Loucy (cell line): ENCODE measurements around the gene NDUFC1.

Experiments
- H2AFZ ChIP-seq: fragments of 200-600 bp; sonication (generic); 2 replicates; pipeline ENCODE4 v1.6.0; 2016; ENCODE audit warnings: antibody characterized with exemption, mild to moderate bottlenecking, low read length, moderate library complexity
- H3F3A ChIP-seq: fragments of 200-600 bp; 2 replicates; pipeline ENCODE4 v1.6.0; 2016; ENCODE audit warnings: antibody characterized with exemption, low read depth, mild to moderate bottlenecking
- H3K27me3 ChIP-seq: fragments of 200-600 bp; sonication (generic); 2 replicates; pipeline ENCODE4 v1.6.1; 2014; ENCODE audit warnings: low read length, mild to moderate bottlenecking; ENCODE audit not compliant: insufficient read depth, poor library complexity, severe bottlenecking
- H3K36me3 ChIP-seq: fragments of 200-600 bp; sonication (generic); 2 replicates; pipeline ENCODE4 v1.6.1; 2016; ENCODE audit warnings: low read length; ENCODE audit not compliant: insufficient read depth
- H3K4me1 ChIP-seq: fragments of 200-600 bp; sonication (generic); 2 replicates; pipeline ENCODE4 v1.5.1; 2014; ENCODE audit warnings: low read length, mild to moderate bottlenecking; ENCODE audit not compliant: insufficient read depth, poor library complexity, severe bottlenecking
- H3K4me2 ChIP-seq: fragments of 200-600 bp; sonication (generic); 2 replicates; pipeline ENCODE4 v1.6.0; 2014; ENCODE audit warnings: antibody characterized with exemption, low read length, low read depth, mild to moderate bottlenecking; ENCODE audit not compliant: poor library complexity, severe bottlenecking
- H3K4me3 ChIP-seq: fragments of 200-600 bp; sonication (generic); 2 replicates; pipeline ENCODE4 v1.5.1; 2014; ENCODE audit warnings: low read length, mild to moderate bottlenecking, mixed read lengths; ENCODE audit not compliant: poor library complexity, severe bottlenecking
- H3K79me2 ChIP-seq: fragments of 200-600 bp; sonication (generic); 2 replicates; pipeline ENCODE4 v1.6.1; 2014; ENCODE audit warnings: low read length; ENCODE audit not compliant: insufficient read depth
- H3K9ac ChIP-seq: fragments of 200-600 bp; sonication (generic); 2 replicates; pipeline ENCODE4 v1.6.0; 2014; ENCODE audit warnings: mild to moderate bottlenecking, low read depth, low read length, moderate library complexity; ENCODE audit not compliant: poor library complexity, severe bottlenecking
- H3K9me2 ChIP-seq: fragments of 200-600 bp; sonication (generic); replicated peaks from 2 replicates; pipeline ENCODE4 v1.6.1; 2016; ENCODE audit warnings: low read depth, low read length, mixed read lengths
- H3K9me3 ChIP-seq: fragments of 200-600 bp; sonication (generic); 2 replicates; pipeline ENCODE4 v1.6.1; 2014; ENCODE audit warnings: mild to moderate bottlenecking, antibody characterized with exemption, low read length, low read depth; ENCODE audit not compliant: insufficient read depth
- H4K20me1 ChIP-seq: fragments of 200-600 bp; sonication (generic); 2 replicates; pipeline ENCODE4 v1.6.0; 2014; ENCODE audit warnings: antibody characterized with exemption, low read length, mild to moderate bottlenecking; ENCODE audit not compliant: insufficient read depth, poor library complexity, severe bottlenecking
- EZH2phosphoT487 ChIP-seq: fragments of 200-600 bp; IDR thresholded peaks from 2 replicates; pipeline ENCODE4 v1.6.1; 2018; ENCODE audit warnings: antibody characterized with exemption, mild to moderate bottlenecking, moderate library complexity, borderline replicate concordance
- TF ChIP-seq, protein P1 (sequence below): fragments of 200-600 bp; sonication (generic); conservative IDR thresholded peaks from 2 replicates; pipeline ENCODE4 v1.5.1; 2014; ENCODE audit warnings: mild to moderate bottlenecking, antibody characterized with exemption, low read length

Gene NDUFC1

GRCh38 chr4:139278912-139279759 lies 23.1 kb downstream of the NDUFC1 start:
- H3K27me3 ChIP-seq: no peaks in the 10 kb centered on the region
- peak overlapping the region; percentile 5 for H3K9ac ChIP-seq
- no peaks in the 10 kb centered on the region for H3K9me3 ChIP-seq
- peaks cover 3% of the 10 kb centered on the region; the same call in 1 of the 2 replicates for H3F3A ChIP-seq
- H3K36me3 ChIP-seq: no peaks in the 10 kb centered on the region
- H4K20me1 ChIP-seq: no peaks in the 10 kb centered on the region
- TF ChIP-seq, protein P1, sequence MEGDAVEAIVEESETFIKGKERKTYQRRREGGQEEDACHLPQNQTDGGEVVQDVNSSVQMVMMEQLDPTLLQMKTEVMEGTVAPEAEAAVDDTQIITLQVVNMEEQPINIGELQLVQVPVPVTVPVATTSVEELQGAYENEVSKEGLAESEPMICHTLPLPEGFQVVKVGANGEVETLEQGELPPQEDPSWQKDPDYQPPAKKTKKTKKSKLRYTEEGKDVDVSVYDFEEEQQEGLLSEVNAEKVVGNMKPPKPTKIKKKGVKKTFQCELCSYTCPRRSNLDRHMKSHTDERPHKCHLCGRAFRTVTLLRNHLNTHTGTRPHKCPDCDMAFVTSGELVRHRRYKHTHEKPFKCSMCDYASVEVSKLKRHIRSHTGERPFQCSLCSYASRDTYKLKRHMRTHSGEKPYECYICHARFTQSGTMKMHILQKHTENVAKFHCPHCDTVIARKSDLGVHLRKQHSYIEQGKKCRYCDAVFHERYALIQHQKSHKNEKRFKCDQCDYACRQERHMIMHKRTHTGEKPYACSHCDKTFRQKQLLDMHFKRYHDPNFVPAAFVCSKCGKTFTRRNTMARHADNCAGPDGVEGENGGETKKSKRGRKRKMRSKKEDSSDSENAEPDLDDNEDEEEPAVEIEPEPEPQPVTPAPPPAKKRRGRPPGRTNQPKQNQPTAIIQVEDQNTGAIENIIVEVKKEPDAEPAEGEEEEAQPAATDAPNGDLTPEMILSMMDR: no peak
- TF ChIP-seq EZH2phosphoT487: no peak
- no peaks in the 10 kb centered on the region for H3K79me2 ChIP-seq
- H2AFZ ChIP-seq: peak overlapping the region; percentile 81
- H3K4me2 ChIP-seq: peak overlapping the region; percentile 71
- peak overlapping the region; percentile 69 for H3K4me3 ChIP-seq
- no peaks in the 10 kb centered on the region for H3K9me2 ChIP-seq
- H3K4me1 ChIP-seq: no peaks in the 10 kb centered on the region

DNA sequence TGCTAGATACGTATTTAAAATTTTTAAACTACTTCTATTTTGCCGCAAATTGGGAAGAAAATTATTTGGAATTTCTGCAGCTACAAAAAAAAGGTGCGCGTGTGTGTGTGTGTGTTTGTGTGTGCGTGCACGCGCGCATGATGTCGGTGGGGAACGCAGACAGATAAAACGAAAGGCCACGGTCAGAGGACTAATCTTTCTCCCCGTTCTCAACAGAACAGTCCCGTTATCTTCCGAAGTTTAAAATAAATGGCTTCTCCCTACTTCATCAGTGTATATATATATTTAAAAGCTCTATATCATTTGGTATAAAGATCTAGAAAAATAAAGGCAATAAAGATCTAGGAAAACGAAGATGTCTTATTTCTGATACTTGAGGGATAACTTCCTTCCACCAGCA lies 23.8 kb downstream of the NDUFC1 start:
- TF ChIP-seq, protein P1: no peak
- TF ChIP-seq EZH2phosphoT487: no peak
- no peak overlapping the region for H3K9ac ChIP-seq
- H3K36me3 ChIP-seq: no peaks in the 10 kb centered on the region
- no peaks in the 10 kb centered on the region for H3K79me2 ChIP-seq
- H3K27me3 ChIP-seq: no peaks in the 10 kb centered on the region
- H3K9me2 ChIP-seq: no peaks in the 10 kb centered on the region
- no peak overlapping the region for H2AFZ ChIP-seq
- no peaks in the 10 kb centered on the region for H3K9me3 ChIP-seq
- no peaks in the 10 kb centered on the region for H3K4me1 ChIP-seq
- peaks cover 3% of the 10 kb centered on the region; the same call in 1 of the 2 replicates for H3F3A ChIP-seq
- H4K20me1 ChIP-seq: no peaks in the 10 kb centered on the region
- H3K4me3 ChIP-seq: no peak overlapping the region
- no peak overlapping the region for H3K4me2 ChIP-seq

GRCh38 chr4:139275281-139275735 lies 27.0 kb downstream of the NDUFC1 start:
- H3K9me2 ChIP-seq: no peaks in the 10 kb centered on the region
- H2AFZ ChIP-seq: no peak overlapping the region
- H3K4me2 ChIP-seq: no peak overlapping the region
- no peaks in the 10 kb centered on the region for H3K4me1 ChIP-seq
- peaks cover 3% of the 10 kb centered on the region; the same call in 1 of the 2 replicates for H3F3A ChIP-seq
- no peak overlapping the region for H3K4me3 ChIP-seq
- no peaks in the 10 kb centered on the region for H4K20me1 ChIP-seq
- no peak overlapping the region for H3K9ac ChIP-seq
- no peaks in the 10 kb centered on the region for H3K36me3 ChIP-seq
- no peaks in the 10 kb centered on the region for H3K27me3 ChIP-seq
- TF ChIP-seq, protein P1: no peak
- TF ChIP-seq EZH2phosphoT487: no peak
- no peaks in the 10 kb centered on the region for H3K79me2 ChIP-seq
- H3K9me3 ChIP-seq: no peaks in the 10 kb centered on the region
